HL-60/S4 treated with phorbol 12-myristate 13-acetate at 8.2 ng/mL for 4 days and 3 days (cell line): Measurements from ENCODE around the gene MYBPH.

Experiments
- in situ Hi-C: fragments of 300-500 bp; cut with MboI; formaldehyde crosslinking; loops from 2 replicates; pipeline ENCODE4 v1.15.0; 2022; ENCODE audit warnings: low sequenced_read_pairs

MYBPH gene

DNA sequence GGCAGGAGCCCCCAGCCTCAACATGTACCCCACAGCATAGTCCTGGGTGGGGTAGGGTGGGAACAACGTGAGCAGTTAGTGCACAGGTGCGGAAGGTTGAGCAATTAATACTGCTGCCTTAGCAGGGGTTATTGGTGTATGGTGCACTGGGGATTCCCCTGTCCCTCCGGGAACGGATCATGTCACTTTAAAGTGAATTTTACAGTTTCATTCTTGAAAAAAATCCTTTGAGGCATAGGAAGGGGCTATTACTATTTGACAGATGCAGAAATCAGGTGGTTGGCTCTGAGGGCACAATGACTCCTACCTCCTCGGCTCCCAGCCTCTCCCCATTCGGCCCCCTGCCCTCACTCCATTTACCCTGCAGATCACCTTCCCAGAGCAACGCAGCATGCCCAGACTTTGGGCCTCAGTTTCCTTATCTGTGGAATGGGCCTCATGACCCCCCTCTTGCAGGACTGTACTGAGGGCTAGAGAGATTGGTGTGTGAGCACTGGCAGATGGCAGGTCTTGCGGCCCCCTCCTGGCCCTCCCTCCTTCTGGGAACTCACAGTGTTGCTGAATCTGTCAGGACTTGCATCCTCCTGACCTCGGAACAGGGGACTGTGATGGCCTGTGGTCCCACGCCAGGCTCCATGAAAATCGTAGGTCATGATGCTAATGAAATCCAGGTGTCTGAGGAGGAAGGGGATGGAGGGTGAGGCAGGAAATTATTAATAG is 5.1 kb upstream of the MYBPH start:
- in situ Hi-C loops = no loop called here

DNA sequence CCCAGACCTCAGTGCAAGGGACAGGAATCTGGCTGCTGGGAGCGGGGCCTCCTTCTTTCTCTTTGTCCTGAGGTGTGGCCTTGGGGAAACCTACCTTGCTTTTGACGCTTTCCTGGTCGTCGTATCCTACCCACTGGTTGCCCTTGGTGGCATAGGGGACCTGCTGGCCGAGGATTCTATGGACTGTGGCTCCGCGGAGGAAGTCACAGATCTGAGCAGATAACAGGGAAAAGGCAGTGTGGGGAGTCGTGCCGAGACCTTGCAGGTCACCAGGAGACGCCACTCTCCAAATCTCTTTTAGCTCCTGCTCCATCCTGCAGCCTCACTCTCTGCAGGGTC is 4.0 kb upstream of the MYBPH start:
- in situ Hi-C loops = no loop called here

DNA sequence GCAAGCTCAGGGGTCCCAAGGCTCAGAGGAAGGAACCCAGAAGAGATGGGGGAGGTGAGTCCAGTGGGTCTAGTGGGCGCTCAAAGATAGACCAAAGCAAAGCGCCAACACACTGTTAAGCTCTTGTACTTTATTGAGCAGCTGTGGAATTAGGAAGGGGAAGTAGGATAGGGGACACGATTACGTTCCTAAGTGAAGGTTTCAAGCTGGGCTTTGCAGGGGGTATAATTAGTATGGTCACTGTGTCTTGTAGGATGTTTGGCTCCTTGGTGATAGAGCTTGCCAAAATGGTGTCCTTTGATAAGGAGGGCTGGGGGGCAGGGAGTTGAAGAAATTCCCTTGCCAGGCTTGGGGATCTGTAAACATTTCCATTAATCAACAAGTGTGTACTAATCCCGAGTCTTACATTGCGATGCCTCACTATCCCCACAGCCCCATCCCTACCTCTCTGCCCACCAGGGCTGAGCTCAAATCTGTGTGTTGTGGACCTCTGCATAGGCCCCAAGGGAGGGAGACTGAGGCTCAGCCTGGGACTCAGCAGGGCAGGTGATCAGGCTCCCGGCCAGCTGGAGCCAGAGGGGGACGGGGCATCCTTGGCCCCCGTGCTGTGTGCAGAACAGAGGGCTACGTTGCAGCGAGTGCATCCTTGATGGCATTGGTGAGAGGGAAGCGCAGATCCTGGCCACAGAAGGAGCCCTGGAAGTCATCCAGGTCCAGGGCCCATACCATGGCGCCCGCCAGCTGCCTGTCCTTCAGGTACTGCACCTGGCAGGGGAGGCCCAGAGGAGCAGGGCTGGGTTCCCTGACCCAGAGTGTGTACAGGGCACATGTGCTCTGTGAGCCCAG is 3.4 kb upstream of the MYBPH start:
- in situ Hi-C loops = no loop called here

DNA sequence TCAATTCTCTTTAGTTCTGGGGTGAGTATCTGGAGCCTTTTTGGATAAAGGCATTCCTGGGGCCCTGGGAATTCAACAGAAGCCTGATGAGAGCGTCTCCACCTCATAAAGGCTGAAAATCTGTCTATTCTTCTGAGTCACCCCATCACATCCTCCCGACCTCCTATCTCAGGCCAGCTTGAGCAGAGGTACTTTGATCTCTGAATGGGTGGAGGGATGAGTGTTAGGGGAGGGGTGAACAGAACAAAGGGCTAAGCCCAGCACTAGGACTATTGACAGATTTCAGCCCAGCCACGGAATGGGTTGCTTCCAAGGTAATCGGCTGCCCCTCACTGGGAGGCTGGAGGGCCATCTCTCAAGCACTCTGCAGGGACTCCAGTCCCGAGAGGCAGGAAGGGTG is 2.5 kb upstream of the MYBPH start:
- in situ Hi-C loops = no loop called here

DNA sequence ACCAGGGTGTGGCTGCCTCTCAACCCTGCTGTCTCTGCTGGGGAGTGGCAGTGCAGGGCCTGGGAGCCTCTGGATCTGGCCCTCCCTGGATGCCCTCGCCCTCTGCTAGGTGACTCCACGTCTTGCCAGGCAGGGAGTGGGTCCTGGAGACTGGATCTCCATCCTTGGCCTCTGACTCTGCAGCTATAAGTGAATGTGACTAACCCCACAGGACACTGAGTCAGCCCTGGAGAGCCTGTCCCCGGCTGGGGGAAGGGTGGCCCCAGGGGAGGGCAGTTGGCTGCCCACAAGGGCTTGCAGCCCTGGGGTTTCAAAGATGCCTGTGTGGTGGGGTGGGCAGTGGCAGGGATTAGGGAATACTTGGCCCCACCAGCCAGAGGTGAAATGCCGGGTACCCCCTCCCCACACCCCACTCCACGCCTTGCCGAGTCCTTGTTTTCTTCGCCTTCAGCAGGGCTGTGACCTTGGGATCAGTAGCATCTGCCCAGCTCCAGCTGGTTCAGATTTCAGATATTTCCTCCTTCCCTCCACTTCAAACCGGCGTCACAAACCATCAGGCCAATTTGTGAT is 1.9 kb upstream of the MYBPH start:
- in situ Hi-C loops = no loop called here

DNA sequence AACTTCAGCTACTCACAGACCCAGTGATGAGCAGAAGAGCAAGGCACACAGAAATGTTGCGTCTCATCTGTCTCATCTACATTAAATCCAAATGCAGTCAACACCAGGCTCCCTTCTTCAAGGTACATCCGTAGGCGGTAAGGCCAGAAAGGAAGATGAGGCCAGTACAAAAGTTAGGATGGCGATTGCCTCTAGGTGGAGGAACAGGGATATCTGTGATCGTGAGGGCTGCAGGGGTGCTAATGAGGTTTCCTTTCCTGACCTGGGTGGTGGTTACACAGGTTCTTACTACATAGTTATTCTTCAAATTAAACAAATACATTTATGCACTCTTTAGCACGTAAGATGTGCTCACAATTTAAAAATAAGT is 1.4 kb upstream of the MYBPH start:
- in situ Hi-C loops = no loop called here

DNA sequence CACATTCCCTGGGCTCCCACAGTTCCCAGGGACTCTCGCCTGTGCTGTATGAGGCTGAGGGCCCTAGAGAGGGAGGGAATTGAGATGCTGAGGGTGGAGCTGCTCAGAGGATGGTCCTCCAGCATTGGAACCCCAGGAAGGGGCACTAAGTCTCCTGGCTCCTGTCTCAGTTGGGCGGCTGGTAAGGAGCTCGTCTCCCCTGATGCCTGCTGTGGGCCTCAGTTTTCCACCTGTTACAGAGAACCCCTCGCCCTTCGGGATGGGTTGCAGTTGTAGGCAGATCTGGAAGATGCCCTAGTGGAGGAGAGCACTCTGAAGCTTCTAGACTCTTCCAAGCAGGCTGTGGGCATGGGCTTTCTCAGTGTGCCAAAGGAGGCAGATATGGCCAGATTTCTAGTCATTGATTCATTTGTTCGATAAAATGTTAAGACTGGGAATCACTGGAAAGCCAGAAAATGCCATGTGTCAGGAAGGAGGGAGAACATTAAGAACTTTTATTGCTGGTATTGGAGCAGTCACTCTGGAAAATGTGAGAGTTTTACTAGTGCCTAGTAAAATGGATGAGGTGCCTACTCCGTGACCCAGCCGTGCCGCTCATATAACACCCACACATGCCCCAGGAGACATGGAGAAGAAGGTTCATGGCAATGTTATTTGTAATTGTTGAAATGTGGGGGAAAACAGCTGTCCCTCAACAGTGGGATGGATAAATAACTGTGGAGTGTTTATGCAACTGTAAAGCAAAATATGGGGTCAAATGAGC is 828 bp upstream of the MYBPH start:
- in situ Hi-C loops = no loop called here

DNA sequence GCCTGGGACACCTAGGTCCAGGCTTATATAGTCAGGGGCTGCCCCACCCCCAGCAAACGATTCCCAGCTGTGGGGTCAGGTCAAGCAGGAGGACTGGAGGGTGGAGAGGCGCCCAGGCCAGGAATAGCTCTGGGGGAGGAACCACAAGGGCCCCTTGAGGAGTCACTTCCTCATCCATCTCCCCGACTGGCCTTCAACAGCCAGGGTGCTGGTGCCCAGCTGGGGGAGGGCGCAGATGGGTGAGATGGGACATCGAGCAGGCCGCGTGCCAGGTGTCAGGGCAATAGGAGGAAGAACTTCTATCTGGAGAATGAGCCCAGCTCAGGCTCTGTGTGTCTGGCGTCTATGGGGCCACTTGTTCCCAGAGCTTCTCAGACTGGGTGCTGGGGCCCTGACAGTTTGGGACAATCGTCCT is 208 bp upstream of the MYBPH start:
- in situ Hi-C loops = no loop called here

DNA sequence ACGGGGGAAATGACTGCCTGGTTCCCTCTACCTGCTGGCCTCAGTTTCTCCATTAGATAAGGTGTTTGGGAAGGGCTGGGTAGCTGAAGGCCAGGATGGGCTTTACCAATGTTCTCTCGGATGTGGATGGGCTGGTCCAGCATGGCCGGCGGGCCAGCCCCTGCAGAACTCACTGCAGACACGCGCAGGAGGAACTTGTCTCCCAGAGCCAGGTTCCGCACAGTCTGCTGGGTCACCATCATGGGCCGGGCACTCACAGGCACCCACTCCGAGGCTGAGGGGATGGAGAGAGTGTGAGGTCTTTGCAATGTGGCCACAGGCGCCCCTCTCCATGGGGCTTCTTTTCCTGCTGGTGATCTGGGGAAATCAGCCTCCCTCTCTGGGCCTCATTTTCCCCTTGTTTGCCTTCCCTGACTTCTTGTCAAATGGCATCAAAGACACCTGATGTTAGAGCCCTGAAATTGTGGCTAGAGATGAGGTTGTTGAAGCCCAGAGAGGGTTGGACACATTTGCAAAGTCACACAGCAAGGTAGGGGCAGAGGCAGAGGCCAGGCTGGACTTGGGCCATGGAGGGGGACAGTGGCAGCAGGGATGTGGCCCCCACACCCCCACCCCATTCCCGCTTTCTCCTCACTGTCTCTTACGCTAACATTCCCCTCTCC is 1.2 kb downstream of the MYBPH start:
- in situ Hi-C loops = no loop called here

DNA sequence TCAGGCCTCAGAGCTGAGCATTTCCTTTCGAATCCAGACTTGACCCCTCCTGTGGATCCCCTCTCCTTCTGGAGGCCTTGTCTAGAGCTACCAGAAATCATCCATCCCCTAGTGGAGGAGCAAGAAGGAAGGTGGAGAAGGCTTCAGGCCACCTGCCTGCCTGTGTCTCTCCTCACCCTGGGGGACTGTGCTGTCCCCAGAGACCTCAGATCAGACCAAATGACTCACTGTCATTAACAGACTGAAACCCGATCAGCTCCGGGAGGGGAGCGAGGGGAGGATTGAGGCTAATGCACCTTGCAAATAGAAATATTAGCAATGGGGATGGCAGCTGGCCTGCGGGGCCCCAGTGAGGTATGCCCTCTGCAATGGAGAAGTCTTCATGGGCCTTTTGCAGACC is 2.1 kb downstream of the MYBPH start:
- in situ Hi-C loops = no loop called here

DNA sequence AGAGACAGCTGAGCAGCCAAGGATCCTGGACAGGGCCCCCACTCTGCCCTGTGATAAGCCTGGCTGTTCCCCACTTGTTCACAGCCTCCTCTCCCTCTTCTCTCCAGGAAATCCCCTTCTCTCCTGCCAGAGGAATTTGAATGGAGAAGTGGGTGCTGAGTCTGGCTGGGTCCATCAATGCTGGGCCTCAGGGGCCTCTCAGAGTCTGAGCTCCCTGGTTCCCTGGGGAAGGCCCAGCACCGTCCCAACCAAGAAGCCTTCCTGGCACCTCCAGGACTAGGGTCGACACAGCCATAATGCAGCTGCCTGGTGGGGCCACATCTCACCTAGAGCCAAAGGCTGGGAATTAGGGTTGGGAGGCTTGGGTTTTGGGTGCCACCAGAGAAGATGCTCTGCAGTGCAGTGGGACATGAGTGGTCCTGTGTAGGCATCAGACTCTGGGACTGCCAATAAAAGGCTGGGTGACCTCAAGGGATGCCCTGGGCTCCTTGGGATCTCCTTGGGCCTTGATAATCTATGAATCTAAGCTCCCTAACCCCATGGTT is 2.5 kb downstream of the MYBPH start:
- in situ Hi-C loops = no loop called here

DNA sequence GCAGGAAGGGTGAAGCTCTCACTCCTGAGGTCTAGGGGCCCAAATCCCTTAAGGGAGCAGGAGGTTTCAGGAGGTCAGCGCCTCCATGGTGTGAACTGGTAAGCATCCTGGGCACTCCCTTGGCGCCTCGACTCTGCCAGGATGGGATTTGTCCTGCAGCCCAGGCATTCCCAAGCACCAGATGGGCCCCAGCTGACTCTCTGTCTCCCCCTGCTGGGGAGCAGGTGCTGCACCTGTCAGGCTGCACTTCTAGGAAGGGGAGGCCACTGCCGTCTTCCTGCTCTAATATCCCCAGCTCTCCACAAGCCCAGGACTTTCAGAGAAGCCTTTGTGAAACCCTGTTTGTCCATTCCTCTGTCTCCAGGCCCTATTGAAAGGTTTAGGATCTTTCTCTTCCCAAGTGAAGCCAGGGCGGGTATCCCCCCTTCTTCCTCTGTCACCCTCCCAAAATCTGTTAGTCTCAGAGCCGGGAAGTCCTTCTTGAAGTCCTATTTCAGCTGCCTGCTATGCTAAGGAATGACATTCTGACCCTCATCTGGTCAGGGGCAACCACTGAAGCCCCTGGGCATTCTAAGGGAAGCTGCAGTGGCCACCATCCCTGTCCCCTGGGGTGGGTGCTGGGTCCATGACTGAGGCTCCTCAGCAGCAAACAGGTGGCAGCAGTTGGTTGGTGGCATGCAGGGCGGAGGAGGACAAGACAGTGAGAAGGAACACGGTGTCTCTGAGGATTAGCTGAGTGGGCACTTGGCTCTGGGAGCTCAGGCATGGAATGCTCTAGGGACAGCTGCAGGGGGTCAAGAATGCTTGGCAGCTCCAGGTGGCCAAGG is 3.2 kb downstream of the MYBPH start:
- in situ Hi-C loops = no loop called here

DNA sequence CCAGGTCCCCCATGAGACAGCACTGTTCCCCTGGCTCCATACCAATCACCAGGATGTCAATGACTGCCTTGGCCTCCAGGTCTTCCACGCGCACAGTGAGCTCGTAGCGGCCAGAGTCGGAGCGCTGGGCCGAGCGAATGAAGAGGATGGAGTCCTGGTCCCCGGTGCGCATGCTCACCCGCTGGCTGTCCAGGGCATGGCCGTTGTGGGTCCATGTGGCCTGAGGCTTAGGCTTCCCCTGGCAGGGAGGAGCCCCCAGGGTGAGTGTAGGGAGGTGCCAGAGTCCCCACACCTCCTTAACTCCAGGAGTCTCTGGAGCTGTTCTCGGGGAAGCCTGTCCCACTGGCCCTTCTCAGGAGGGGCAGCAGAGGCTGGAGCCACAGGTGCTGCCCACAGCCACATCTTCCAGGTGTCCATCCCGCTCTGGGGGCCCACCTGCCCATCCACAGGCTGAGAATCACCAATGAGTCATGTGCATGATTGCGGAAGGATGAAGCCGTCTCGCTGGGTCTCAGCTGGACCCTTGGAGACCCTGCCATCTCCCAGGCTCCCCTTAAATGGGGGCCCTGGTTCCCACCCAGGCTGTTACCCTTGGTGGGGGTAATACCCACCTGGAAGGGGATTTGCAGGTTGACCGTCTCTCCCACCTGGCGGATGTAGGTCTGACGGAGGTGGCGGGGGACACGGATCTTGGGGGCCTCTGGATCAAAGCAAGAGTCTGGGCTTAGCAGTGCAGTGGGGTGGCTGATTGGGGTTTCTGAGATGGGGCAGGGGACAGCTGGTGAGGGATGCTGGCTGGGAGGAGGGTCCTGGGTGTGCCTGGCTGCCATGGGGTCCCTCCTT is 4.1 kb downstream of the MYBPH start:
- in situ Hi-C loops = no loop called here

DNA sequence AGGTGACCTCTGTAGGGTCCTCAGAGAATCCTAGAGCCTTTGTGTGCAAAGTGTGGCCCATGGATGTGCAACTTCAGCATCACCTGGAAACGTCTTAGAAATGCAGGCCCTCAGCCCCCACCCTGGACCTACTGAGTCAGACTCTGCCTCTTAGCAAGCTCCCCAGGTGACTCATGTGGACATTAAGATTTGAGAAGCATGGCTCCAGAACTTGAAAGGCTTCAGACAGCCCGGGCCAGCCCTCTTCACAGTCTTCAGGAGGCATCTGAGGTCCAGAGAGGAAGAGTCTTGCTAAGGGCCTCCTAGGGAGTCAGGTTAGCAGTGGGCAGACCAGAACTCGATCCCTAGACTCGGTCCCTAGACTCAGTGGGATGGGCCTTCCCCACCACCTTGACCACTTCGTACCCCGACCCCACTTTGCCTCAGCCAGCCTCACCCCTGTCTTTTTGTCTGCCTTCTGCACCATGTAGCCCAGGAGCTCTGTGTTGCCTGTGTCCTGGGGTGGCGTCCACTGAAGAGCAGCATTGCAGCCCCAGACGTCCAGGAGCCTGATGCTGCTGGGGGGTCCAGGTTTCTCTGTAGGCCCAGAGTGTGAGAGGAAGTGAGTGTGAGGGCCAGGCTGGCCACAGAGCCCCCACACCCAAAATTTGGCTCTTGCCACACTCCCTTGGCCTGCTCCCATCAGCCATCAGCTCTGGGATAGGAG is 4.8 kb downstream of the MYBPH start:
- in situ Hi-C loops = no loop called here

DNA sequence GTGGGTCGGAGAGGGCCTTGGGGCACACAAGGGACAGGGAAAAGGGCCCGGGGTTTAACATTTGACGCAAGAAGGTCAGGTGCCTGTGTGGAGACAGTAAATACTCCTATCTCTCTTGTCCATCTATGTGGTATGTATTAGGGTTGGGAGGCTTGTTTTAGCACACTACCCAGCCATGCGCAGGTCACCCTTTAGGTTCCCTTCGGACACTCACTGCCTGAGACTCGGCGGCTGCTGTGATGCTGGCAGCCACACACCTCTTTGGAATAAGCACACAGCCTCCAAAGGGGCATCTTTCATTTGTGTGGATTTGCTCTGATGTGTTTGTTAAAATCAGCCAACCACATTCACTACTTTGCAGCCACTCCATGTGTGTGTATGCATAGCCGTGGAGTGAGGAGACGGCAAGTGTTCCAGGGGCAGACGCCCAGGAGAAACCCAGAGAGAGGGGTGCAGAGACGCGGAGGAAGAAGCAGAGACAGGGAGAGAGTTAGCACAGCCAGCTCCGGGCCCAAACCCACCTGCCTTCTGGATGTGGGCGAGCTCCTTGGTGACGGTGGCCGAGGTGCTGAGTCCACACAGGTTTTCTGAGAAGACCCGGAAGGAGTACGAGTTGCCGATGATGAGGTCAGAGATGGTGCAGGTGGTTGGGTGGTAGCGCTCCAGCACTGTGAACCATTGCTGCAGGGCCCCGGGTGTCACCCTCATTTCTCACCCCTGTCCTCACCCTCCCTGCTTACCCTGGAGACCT is 5.7 kb downstream of the MYBPH start:
- in situ Hi-C loops = no loop called here

DNA sequence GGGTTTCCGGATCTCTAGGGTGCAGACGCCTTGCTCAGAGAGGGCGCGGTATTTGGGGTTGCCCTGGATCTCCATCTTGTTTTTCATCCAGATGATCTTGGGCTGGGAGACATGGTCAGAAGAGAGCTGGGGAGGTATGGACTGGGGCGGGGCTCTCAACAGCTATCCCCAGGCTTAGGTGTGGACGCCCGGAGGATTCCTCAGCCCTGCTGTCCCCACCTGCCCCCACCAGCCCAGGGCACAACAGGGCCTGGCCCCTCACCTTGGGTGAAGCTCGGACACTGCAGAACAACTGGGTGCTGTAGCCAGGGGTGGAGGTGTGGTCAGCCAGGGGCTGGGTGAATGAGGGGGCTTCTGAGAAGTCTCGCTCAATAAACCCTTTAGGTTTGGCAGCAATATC is 6.6 kb downstream of the MYBPH start:
- in situ Hi-C loops = no loop called here

DNA sequence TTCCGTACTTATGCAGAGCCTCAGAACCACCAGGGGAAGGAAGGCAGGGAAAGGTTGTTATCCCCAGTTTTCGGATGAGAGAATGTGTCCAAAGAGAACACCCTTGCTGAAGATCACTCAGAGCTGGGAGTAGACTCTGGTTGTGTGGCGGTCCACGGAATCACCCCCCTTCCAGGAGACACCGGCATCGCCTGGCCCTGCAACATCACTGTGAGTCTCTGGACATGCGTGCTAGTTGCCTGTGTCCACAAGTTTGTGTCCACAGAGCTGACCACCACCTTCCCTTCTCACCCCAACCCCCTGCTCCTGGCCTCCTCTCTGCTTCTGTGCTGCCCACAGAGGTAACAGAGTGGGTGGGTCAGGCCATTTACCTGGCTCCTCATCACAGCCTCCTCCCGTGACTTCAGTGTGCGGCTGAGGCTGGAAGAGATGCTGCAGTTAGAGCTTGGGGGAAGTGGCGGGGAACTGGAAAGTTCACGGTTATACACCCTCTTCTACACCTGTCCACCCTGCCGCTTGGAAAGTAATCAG is 7.3 kb downstream of the MYBPH start:
- in situ Hi-C loops = no loop called here

DNA sequence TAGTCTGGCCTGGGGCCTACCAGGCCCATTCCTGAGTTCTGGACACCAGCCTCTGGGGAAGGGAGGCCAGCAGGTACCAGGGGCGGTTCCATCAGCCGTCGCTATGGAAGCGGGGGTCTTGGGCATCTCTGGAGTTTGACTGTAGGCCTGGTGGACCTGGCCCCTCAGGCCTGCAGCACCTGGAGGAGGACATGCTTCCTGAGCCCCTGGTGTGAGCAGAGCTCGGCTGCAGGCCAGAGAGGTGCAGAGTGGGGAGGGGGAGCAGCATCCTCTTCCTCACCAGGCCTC is 7.8 kb downstream of the MYBPH start:
- in situ Hi-C loops = no loop called here
